Measurements from ENCODE around the gene VWA8.
"Not testable (repeated sequence)": the region's sequence is repeated elsewhere in the genome, so short reads cannot be mapped to it uniquely, and the experiment has no call there.

Gene VWA8

GRCh38 chr13:41848435-41849255, 112.3 kb downstream of the VWA8 start:
- DNase-seq (ENCODE audit: low spot score): no peak

GRCh38 chr13:41847216-41847615, 113.7 kb downstream of the VWA8 start:
- no peak for DNase-seq (ENCODE audit: low spot score)

DNA sequence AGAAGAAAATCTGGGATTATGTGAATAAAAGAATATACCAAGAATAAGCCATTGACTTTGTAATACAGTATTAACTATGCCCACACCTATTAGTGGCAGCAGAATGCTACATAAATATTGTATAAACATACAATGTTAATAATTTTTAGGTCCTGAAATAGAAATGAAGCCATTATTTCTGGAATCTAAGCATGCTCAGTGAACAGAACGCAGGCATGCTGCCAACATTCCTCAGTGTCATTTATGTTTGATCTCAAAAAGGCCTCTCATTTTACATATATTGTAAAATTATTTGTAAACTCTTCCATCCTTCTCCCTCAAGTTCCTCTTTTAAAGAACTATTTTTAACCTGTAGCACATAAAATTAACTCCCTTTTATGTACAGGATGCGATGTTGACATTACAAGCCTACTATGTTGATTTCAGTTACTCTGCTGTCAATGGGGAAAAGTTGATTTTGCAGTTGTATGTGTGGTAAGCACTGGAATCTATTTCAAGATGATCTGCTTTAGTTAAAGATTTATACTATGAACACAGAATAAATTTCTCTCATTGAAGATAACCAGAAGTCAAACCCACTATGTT, 118.8 kb downstream of the VWA8 start:
- no peak for DNase-seq (ENCODE audit: low spot score)

- DNase-seq (ENCODE audit: low spot score): no peak
Measured at GRCh38 chr13:41837629-41838028, 123.3 kb downstream of the VWA8 start.

DNA sequence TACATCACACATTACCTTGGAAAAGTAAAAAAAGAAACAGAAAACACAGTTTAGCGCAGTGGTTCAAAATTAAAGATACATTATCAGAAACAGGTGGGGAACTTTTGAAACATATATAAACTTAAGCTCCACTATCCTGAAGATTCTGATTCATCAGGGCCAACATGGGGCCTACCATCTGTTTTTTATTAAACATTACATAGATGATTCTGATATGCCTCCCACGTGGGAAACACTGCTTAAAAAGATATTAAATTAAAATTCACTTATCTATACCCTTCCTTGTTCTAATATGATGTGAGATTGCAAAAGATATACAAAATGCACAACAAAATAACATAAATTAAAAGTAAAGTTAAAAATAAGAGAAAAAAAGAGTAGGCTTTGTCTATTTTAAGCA, 125.0 kb downstream of the VWA8 start:
- DNase-seq (ENCODE audit: low spot score): no peak

DNA sequence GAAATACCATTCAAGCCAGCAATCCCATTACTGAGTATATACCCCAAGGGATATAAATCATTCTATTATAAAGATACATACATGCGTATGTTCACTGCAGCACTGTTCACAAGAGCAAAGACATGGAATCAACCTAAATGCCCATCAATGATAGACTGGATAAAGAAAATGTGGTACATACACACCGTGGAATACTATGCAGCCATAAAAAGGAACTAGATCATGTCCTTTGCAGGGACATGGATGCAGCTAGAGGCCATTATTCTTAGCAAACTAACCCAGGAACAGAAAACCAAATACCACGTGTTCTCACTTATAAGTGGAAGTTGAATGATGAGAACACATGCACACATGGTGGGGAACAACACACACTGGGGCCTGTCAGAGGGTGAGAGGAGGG, 126.2 kb downstream of the VWA8 start:
- DNase-seq (ENCODE audit: low spot score): not testable (repeated sequence)

DNA sequence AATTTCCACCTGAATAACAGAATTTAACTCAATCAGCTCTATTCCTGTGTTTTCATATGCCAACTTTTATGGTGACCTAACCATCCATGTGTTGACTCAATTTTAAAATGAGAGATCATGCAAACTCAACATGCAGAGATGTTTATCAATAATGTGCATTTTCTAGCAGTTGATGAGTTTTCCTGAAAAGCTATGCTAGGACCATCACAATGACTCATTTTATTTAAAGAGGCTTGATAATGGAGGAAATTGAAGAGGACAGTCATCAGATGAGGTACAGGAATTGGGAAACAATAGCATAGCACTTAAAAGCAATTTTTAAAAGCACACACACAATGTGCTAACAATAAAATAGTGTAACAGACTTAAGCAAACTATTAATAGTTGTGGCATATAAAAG, 127.1 kb downstream of the VWA8 start:
- no peak for DNase-seq (ENCODE audit: low spot score)

- no peak for DNase-seq (ENCODE audit: low spot score)
Measured at GRCh38 chr13:41833201-41833600, 127.7 kb downstream of the VWA8 start.

DNA sequence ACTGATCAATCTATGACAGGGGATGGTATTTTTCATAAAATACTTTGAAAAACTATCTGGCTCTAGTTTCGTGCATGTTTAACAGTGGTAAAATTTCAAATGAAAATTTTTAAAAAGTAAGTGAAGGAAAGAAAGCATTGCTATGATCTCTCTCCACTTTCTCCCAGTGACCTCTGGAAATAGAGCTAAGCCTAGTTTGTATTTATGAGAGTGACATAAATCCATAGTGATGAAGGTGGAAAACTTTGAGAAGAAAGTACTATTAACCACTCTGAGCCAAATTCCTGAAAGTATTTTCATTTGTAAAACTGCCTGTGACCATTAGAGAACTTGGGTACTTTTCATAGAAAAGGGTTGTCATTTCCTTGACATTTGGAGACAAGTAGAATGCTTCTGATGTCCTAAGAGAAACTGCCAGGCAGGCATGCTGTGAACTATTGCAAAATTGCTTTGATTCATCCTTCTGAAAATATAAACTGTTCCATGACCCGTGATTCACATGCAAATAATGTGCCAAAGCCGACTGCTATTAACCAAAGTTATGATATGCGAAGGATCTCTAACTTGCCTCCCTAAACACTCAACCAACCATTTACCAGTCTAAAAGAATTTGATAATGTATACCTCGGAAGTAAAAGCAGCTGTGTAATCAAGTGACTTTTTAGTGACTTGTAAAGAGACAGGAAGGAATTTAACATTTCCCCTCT, 133.2 kb downstream of the VWA8 start:
- no peak for DNase-seq (ENCODE audit: low spot score)

GRCh38 chr13:41825691-41826090, 135.2 kb downstream of the VWA8 start:
- DNase-seq (ENCODE audit: low spot score): no peak

GRCh38 chr13:41823476-41823875, 137.4 kb downstream of the VWA8 start:
- no peak for DNase-seq (ENCODE audit: low spot score)

DNA sequence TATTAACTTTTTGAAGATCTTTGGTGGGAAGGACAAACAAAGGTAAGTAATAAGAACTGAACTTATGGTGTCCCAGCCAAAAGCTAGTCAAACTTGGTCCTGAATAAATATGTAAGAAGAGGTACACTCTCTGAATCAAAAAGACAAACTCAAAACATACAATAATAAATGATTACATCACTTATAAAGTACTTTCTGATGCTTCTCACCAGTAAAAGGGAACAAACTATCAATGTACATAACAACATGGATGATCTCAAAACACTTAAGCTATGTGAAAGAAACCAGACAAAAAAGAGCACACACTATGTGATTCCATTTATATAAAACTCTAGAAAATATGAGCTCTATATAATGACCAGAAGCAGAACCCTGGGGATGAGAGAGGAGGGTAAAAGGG, 138.3 kb downstream of the VWA8 start:
- DNase-seq (ENCODE audit: low spot score): no peak

GRCh38 chr13:41821238-41821594, 139.7 kb downstream of the VWA8 start:
- DNase-seq (ENCODE audit: low spot score): no peak

DNA sequence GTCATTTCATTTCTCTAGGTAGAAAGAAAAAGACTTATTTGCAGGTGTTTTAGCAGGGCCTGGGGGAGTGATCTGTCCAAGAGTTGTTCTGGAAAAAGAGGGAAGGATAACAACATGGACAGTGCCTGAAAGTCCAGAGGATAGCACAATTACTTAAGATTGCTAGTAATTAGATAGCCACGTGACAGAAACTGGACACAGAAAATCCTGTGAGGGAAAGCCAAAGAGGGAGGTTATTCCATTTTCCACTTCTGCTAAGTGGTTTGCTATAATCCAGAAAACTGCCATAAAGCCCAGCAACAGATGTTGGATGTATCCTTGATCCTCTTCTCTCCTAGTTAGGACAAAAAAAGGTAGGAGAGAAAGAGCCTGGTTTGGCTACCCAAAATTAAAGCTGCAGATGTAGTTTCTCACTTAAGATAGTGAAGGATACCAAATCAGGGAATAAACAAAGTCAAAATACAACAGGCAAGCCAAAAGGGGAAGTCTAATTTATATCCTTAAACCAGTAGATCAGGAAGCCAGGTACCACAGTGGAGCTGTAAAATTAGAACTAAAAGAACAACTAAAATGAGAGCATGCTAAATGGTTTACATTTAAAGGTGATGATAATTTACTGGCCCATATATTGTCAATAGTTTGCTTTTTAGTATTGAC, 140.2 kb downstream of the VWA8 start:
- no peak for DNase-seq (ENCODE audit: low spot score)

- DNase-seq (ENCODE audit: low spot score): no peak
Measured at GRCh38 chr13:41816057-41816456, 144.9 kb downstream of the VWA8 start.

DNA sequence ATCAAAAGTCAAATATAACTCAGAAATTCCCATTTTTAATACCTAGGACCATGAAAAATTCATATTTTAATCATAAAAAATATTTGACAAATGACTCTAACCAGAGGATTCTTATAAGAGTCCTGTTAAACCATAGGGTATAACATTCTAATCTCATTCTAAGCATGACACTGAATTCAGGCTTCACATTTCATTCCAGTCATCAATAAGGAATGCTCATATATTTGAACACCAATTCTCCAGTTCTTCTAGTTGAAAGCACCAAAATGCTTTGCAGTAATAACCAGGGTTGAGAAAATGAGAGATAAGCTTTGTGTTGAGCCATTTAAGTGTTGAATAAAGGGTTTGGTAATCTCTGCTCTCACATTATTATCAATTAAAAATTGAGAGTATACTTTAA, 147.5 kb downstream of the VWA8 start:
- DNase-seq (ENCODE audit: low spot score): no peak

DNA sequence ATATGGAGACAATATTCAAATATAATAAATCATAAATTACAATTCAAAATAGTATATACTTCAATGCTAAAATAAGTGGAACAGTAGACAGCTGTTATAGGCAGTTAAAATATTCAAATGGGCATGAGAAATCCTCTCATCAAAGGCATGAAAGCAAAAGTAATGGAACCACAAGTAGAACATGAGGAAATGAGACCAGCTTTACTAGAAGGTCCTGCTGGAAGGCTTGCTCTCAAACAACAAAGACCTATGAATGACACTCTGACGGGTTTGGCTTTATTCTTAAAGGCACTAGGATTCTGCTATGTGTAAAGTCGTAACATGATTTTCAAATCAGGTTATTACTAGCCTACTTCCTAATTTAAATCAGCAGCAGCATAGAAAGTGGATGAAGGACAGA, 148.1 kb downstream of the VWA8 start:
- no peak for DNase-seq (ENCODE audit: low spot score)

GRCh38 chr13:41812237-41812636, 148.7 kb downstream of the VWA8 start:
- no peak for DNase-seq (ENCODE audit: low spot score)

- DNase-seq (ENCODE audit: low spot score): no peak
Measured at GRCh38 chr13:41811588-41812021, 149.3 kb downstream of the VWA8 start.

DNA sequence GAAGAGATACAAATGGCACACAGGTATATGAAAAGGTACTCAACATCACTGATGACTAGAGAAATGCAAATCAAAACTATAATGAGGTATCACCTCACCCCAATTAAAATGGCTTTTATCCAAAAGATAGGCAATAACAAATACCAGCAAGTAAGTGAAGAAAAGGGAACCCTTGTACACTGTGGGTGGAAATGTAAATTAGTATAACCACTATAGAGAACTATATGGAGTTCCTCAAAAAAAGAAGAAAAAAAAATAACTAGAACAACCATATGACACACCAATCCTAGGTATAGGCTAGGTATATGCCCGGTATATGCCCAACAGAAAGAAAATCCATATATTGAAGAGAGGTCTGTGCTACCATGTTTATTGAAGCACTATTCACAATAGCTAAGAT, 150.9 kb downstream of the VWA8 start:
- no peak for DNase-seq (ENCODE audit: low spot score)

DNA sequence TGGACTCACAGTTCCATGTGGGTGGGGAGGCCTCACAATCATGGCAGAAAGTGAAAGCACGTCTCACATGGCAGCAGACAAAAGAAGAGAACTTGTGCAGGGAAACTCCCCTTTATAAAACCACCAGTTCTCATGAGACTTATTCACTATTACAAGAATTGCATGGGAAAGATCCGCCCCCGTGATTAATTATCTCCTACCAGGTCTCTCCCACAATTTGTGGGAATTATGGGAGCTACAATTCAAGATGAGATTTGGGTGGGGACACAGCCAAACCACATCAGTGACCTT, 157.5 kb downstream of the VWA8 start:
- not testable (repeated sequence) for DNase-seq (ENCODE audit: low spot score)

GRCh38 chr13:41802684-41803444, 158.0 kb downstream of the VWA8 start:
- DNase-seq (ENCODE audit: low spot score): no peak
